ENCODE data around the gene C20orf144.
A peak's percentile ranks its signal among the peaks of the same experiment; 100 is the strongest.

C20orf144 gene

GRCh38 chr20:33668466-33669155 is 6.5 kb downstream of the C20orf144 start:
- peaks cover 36% of the 10 kb centered on the region for H3K79me2 ChIP-seq (ENCODE audit: insufficient read depth, low read depth)
- H3K4me2 ChIP-seq = peak overlapping the region; percentile 67
- TF ChIP-seq CTCF (conservative IDR thresholded peaks at IDR 0.05; ENCODE audit: low read depth, low read length) = no peak
- peak overlapping the region; percentile 75; the same call in 1 of the 2 replicates for H3K9ac ChIP-seq
- no peaks in the 10 kb centered on the region for H3K36me3 ChIP-seq (ENCODE audit: insufficient read depth)
- H3K4me3 ChIP-seq (IDR thresholded peaks at IDR 0.05; ENCODE audit: insufficient read depth, low read depth, low read length) = no peak overlapping the region
- no peaks in the 10 kb centered on the region for H4K20me1 ChIP-seq (ENCODE audit: insufficient read depth)
- no peaks in the 10 kb centered on the region for H3K27me3 ChIP-seq (ENCODE audit: insufficient read depth, low read depth)
- no peak overlapping the region for H2AFZ ChIP-seq (ENCODE audit: low read depth)
- peaks cover 69% of the 10 kb centered on the region for H3K4me1 ChIP-seq (ENCODE audit: low read depth, poor library complexity, severe bottlenecking)
- H3K27ac ChIP-seq = peak overlapping the region; percentile 74; the same call in 1 of the 2 replicates

- peaks cover 66% of the 10 kb centered on the region for H3K4me1 ChIP-seq (ENCODE audit: low read depth, poor library complexity, severe bottlenecking)
Observed at GRCh38 chr20:33669224-33669623, 7.1 kb downstream of the C20orf144 start.

GRCh38 chr20:33669873-33670640 is 7.9 kb downstream of the C20orf144 start:
- Histone ChIP-seq H3K36me3 (ENCODE audit: insufficient read depth) (no peaks in the 10 kb centered on the region), H3K27ac (peak overlapping the region; percentile 19; the same call in 1 of the 2 replicates), H3K9ac (no peak overlapping the region), H3K27me3 (ENCODE audit: insufficient read depth, low read depth) (no peaks in the 10 kb centered on the region), H2AFZ (ENCODE audit: low read depth) (no peak overlapping the region), H3K4me1 (ENCODE audit: low read depth, poor library complexity, severe bottlenecking) (peaks cover 61% of the 10 kb centered on the region), H4K20me1 (ENCODE audit: insufficient read depth) (no peaks in the 10 kb centered on the region), H3K79me2 (ENCODE audit: insufficient read depth, low read depth) (peaks cover 40% of the 10 kb centered on the region), H3K4me2 (no peak overlapping the region), H3K4me3 (IDR thresholded peaks at IDR 0.05; ENCODE audit: insufficient read depth, low read depth, low read length) (no peak overlapping the region)
- no peak for TF ChIP-seq CTCF (conservative IDR thresholded peaks at IDR 0.05; ENCODE audit: low read depth, low read length)

More at GRCh38 chr20:33669224-33669623, 7.1 kb downstream of the C20orf144 start:
- Histone ChIP-seq H3K79me2 (ENCODE audit: insufficient read depth, low read depth) (peaks cover 40% of the 10 kb centered on the region), H3K36me3 (ENCODE audit: insufficient read depth) (no peaks in the 10 kb centered on the region), H3K27ac (peak overlapping the region; percentile 74; the same call in 1 of the 2 replicates), H4K20me1 (ENCODE audit: insufficient read depth) (no peaks in the 10 kb centered on the region), H3K9ac (no peak overlapping the region), H3K4me2 (peak overlapping the region; percentile 67; the same call in 1 of the 2 replicates), H3K27me3 (ENCODE audit: insufficient read depth, low read depth) (no peaks in the 10 kb centered on the region), H3K4me3 (IDR thresholded peaks at IDR 0.05; ENCODE audit: insufficient read depth, low read depth, low read length) (no peak overlapping the region), H2AFZ (ENCODE audit: low read depth) (no peak overlapping the region)
- no peak for TF ChIP-seq CTCF (conservative IDR thresholded peaks at IDR 0.05; ENCODE audit: low read depth, low read length)

- no peak overlapping the region for H3K27ac ChIP-seq
- no peak overlapping the region for H3K9ac ChIP-seq
- H3K36me3 ChIP-seq (ENCODE audit: insufficient read depth) = no peaks in the 10 kb centered on the region; the same call in 1 of the 2 replicates
- H3K4me3 ChIP-seq (IDR thresholded peaks at IDR 0.05; ENCODE audit: insufficient read depth, low read depth, low read length) = no peak overlapping the region
- H2AFZ ChIP-seq (ENCODE audit: low read depth) = no peak overlapping the region
- no peak overlapping the region for H3K4me2 ChIP-seq
- H3K27me3 ChIP-seq (ENCODE audit: insufficient read depth, low read depth) = no peaks in the 10 kb centered on the region
- H4K20me1 ChIP-seq (ENCODE audit: insufficient read depth) = no peaks in the 10 kb centered on the region
- peaks cover 60% of the 10 kb centered on the region for H3K4me1 ChIP-seq (ENCODE audit: low read depth, poor library complexity, severe bottlenecking)
- H3K79me2 ChIP-seq (ENCODE audit: insufficient read depth, low read depth) = peaks cover 36% of the 10 kb centered on the region
- no peak for TF ChIP-seq CTCF (conservative IDR thresholded peaks at IDR 0.05; ENCODE audit: low read depth, low read length)
Observed at GRCh38 chr20:33670715-33671499, 8.8 kb downstream of the C20orf144 start.

Data from KMS-11 (cell line).